ENCODE results near the gene CELA1. TPM values are rescaled to one million over a fixed set of nuclear protein-coding genes. Genes with fewer than 3 reads are reported as not detected.

The CELA1 gene
- total and polyA plus RNA-seq, 7 donors = not detected

- H3K27me3 ChIP-seq (ENCODE audit: insufficient read depth in 3 of 3, low read length in 2 of 3) = no peaks in the 10 kb centered on the region
- WGBS, 3 donors = 71 to 77% (median 74%) methylated on average over 11 of the region's 11 CpGs
- no peak for TF ChIP-seq CTCF (IDR thresholded peaks at IDR 0.05)
- no peaks in the 10 kb centered on the region for H3K36me3 ChIP-seq (ENCODE audit: insufficient read depth in 1 of 2, low read depth in 1 of 2)
- H3K27ac ChIP-seq = no peak overlapping the region
- no peak for DNase-seq
- no peaks in the 10 kb centered on the region for H3K9me3 ChIP-seq
- no peak for ATAC-seq
- peaks cover under 1% of the 10 kb centered on the region for H3K4me1 ChIP-seq
- intact Hi-C loops (cut with DNase I) = no loop called here
- no peak overlapping the region for H3K4me3 ChIP-seq
Measured at GRCh38 chr12:51377099-51377984, 30.9 kb upstream of the CELA1 start.

- 43 to 72% (median 58%) methylated on average over 5 of the region's 5 CpGs for WGBS, 3 donors
- no peak overlapping the region for H3K4me3 ChIP-seq
- no peaks in the 10 kb centered on the region for H3K27me3 ChIP-seq (ENCODE audit: insufficient read depth in 3 of 3, low read length in 2 of 3)
- no peak for TF ChIP-seq CTCF (IDR thresholded peaks at IDR 0.05)
- intact Hi-C loops (cut with DNase I) = no loop called here
- no peak for ATAC-seq
- peaks cover 13% of the 10 kb centered on the region for H3K4me1 ChIP-seq
- H3K36me3 ChIP-seq (ENCODE audit: insufficient read depth in 1 of 2, low read depth in 1 of 2) = no peaks in the 10 kb centered on the region
- DNase-seq = no peak
- no peak overlapping the region for H3K27ac ChIP-seq
- no peaks in the 10 kb centered on the region for H3K9me3 ChIP-seq
Measured at GRCh38 chr12:51374856-51375255, 28.4 kb upstream of the CELA1 start.

GRCh38 chr12:51374361-51374760 is 27.9 kb upstream of the CELA1 start:
- no peaks in the 10 kb centered on the region for H3K27me3 ChIP-seq (ENCODE audit: insufficient read depth in 3 of 3, low read length in 2 of 3)
- H3K4me1 ChIP-seq = peaks cover 13% of the 10 kb centered on the region
- intact Hi-C loops (cut with DNase I) = no loop called here
- no peaks in the 10 kb centered on the region for H3K9me3 ChIP-seq
- no peaks in the 10 kb centered on the region for H3K36me3 ChIP-seq (ENCODE audit: insufficient read depth in 1 of 2, low read depth in 1 of 2)
- H3K4me3 ChIP-seq = no peak overlapping the region
- no peak for TF ChIP-seq CTCF (IDR thresholded peaks at IDR 0.05)
- no peak overlapping the region for H3K27ac ChIP-seq
- ATAC-seq (no peak), DNase-seq (no peak)
- 62 to 74% (median 66%) methylated on average over 2 of the region's 2 CpGs for WGBS, 3 donors

GRCh38 chr12:51373187-51373586 is 26.7 kb upstream of the CELA1 start:
- Histone ChIP-seq H3K27me3 (ENCODE audit: insufficient read depth in 3 of 3, low read length in 2 of 3) (no peaks in the 10 kb centered on the region), H3K36me3 (ENCODE audit: insufficient read depth in 1 of 2, low read depth in 1 of 2) (no peaks in the 10 kb centered on the region), H3K9me3 (no peaks in the 10 kb centered on the region), H3K4me1 (peaks cover 13% of the 10 kb centered on the region), H3K4me3 (no peak overlapping the region), H3K27ac (no peak overlapping the region)
- WGBS, 3 donors = 82 to 85% (median 84%) methylated on average over 3 of the region's 3 CpGs
- DNase-seq (no peak), ATAC-seq (no peak)
- intact Hi-C loops (cut with DNase I) = no loop called here
- TF ChIP-seq CTCF (IDR thresholded peaks at IDR 0.05) = no peak
